Measurements from ENCODE around the gene RHOF.

RHOF gene

GRCh38 chr12:121778567-121779421, 14.7 kb downstream of the RHOF start:
- TF ChIP-seq CTCF (conservative IDR thresholded peaks at IDR 0.05; ENCODE audit: low read depth), result no peak
- CTCF ChIA-PET, result interaction anchor here (0.6 to 11.3 kb wide), 5 partner anchors 15 to 111 kb away, joined by 3 to 155 read pairs (median 3); partner anchors contain the start of gene RHOF
- no peak for DNase-seq (ENCODE audit: low spot score)
- POLR2A ChIA-PET (ENCODE audit: low non-redundant PET), result no interaction called here
- H3K27ac ChIP-seq, result peak overlapping the region; percentile 75

- peak; percentile 91 for TF ChIP-seq CTCF (conservative IDR thresholded peaks at IDR 0.05; ENCODE audit: low read depth)
- ChIA-PET CTCF (interaction anchor here (0.6 to 11.3 kb wide), 8 partner anchors 12 to 477 kb away, joined by 3 to 155 read pairs (median 4); partner anchors contain the start of genes RHOF and TMEM120B), POLR2A (ENCODE audit: low non-redundant PET) (no interaction called here)
- peak; percentile 64 for DNase-seq (ENCODE audit: low spot score)
- peak overlapping the region; percentile 23 for H3K27ac ChIP-seq
Observed at GRCh38 chr12:121776190-121777098, 17.0 kb downstream of the RHOF start.

- TF ChIP-seq CTCF (conservative IDR thresholded peaks at IDR 0.05; ENCODE audit: low read depth), result no peak
- CTCF ChIA-PET, result interaction anchor here (0.7 to 11.3 kb wide), 3 partner anchors 19 to 181 kb away, joined by 4 to 155 read pairs (median 5); partner anchors contain the start of gene RHOF
- DNase-seq (ENCODE audit: low spot score), result no peak
- POLR2A ChIA-PET (ENCODE audit: low non-redundant PET), result no interaction called here
- H3K27ac ChIP-seq, result peak overlapping the region; percentile 23
Observed at GRCh38 chr12:121775501-121775900, 18.0 kb downstream of the RHOF start.

- ChIA-PET CTCF (interaction anchor here (0.7 to 11.3 kb wide), 3 partner anchors 19 to 182 kb away, joined by 4 to 155 read pairs (median 5); partner anchors contain the start of gene RHOF), POLR2A (ENCODE audit: low non-redundant PET) (no interaction called here)
- peak overlapping the region; percentile 23 for H3K27ac ChIP-seq
- TF ChIP-seq CTCF (conservative IDR thresholded peaks at IDR 0.05; ENCODE audit: low read depth), result no peak
- no peak for DNase-seq (ENCODE audit: low spot score)
Observed at GRCh38 chr12:121774968-121775474, 18.5 kb downstream of the RHOF start.

- CTCF ChIA-PET, result interaction anchor here (0.6 to 11.3 kb wide), 9 partner anchors 21 to 1978 kb away, joined by 3 to 155 read pairs (median 3); partner anchors contain the start of gene RHOF
- DNase-seq (ENCODE audit: low spot score), result peak; percentile 86
- peak overlapping the region; percentile 57 for H3K27ac ChIP-seq
- POLR2A ChIA-PET (ENCODE audit: low non-redundant PET), result no interaction called here
- TF ChIP-seq CTCF (conservative IDR thresholded peaks at IDR 0.05; ENCODE audit: low read depth), result peak; percentile 89
Observed at GRCh38 chr12:121773011-121773777, 20.3 kb downstream of the RHOF start.

All from RWPE1 (cell line).